Left lung (tissue), 10 donors: ENCODE results near the gene INCA1. TPM values are rescaled to one million over a fixed set of nuclear protein-coding genes. Genes with fewer than 3 reads are reported as not detected.
A peak's percentile ranks its signal among the peaks of the same experiment; 100 is the strongest.

Source experiments
- ATAC-seq: fragments of 200-7000 bp; cut with Tn5 transposase; one replicate; pipeline ENCODE4 v1.9.1; 2020; ENCODE audit warnings: moderate library complexity
- DNase-seq, 4 donors: peaks; one replicate each; pipeline ENCODE4 v3.0.0-alpha.2; 2013 to 2020
- H3K27ac ChIP-seq, 2 donors: fragments of 200-600 bp; sonication (generic) in 1 of 2; one replicate each; pipeline versions ENCODE4 v1.5.0 to v1.8.0; 2020 to 2021
- H3K27me3 ChIP-seq, 2 donors: fragments of 200-600 bp; sonication (generic) in 1 of 2; one replicate each; pipeline versions ENCODE4 v1.5.0 to v1.8.0; 2020 to 2021
- H3K36me3 ChIP-seq, 2 donors: fragments of 200-600 bp; sonication (generic) in 1 of 2; one replicate each; pipeline versions ENCODE4 v1.5.0 to v1.8.0; 2020 to 2021
- H3K4me1 ChIP-seq, 2 donors: fragments of 200-600 bp; one replicate each; pipeline ENCODE4 v1.8.0; 2021
- H3K4me3 ChIP-seq, 2 donors: fragments of 200-600 bp; sonication (generic) in 1 of 2; one replicate each; pipeline versions ENCODE4 v1.5.0 to v1.8.0; 2020 to 2021; ENCODE audit warnings: mild to moderate bottlenecking in 1 of 2
- H3K9me3 ChIP-seq, 2 donors: fragments of 200-600 bp; sonication (generic) in 1 of 2; one replicate each; pipeline versions ENCODE4 v1.5.0 to v1.8.0; 2020 to 2021
- CTCF ChIP-seq, 2 donors: fragments of 200-600 bp; sonication (generic) in 1 of 2; IDR thresholded peaks; one replicate each; pipeline versions ENCODE4 v1.5.0 to v1.8.0; 2021; ENCODE audit warnings: antibody characterized with exemption in 2 of 2
- intact Hi-C, 2 donors: fragments of 100-400 bp; cut with DNase I; formaldehyde crosslinking; loops; one replicate each; pipeline versions ENCODE4 v1.11.2 to v1.14.2; 2022
- polyA plus RNA-seq, 6 donors: library from polyadenylated mRNA; unstranded; fragments of 120-200 nt; gene quantifications; one replicate each; pipeline ENCODE4 v1.2.1, GENCODE V29; 2013; ENCODE audit not compliant: insufficient read length in 6 of 6
- total RNA-seq, 2 donors: library from RNA; stranded (reverse); fragmentation: NEBNext Ultra II Directional; extraction: Animal tissue kit (Norgen Biotek cat#: 25700); gene quantifications; one replicate each; pipeline ENCODE4 v1.2.1, GENCODE V29; 2021
- donor health status: DM: no; HTN: yes; CAD: no.
- donor health status: DM: no; HTN: no; CAD: no.

The INCA1 gene
- total and polyA plus RNA-seq, 8 donors: 1.0 to 11.5 (median 8.6) TPM

GRCh38 chr17:4980644-4981216 is 16.6 kb downstream of the INCA1 start:
- H3K9me3 ChIP-seq: no peaks in the 10 kb centered on the region
- peak in 1 of 4 donors; percentile 76 for DNase-seq
- intact Hi-C loops: loop anchor here in 1 of 2 donors (10.0 kb wide), 1 partner anchor 84 kb away; no protein-coding TSS in a partner anchor
- H3K4me1 ChIP-seq: peaks cover 0 to 56% of the 10 kb centered on the region in 2 donors
- ATAC-seq: peak; percentile 79
- no peak overlapping the region for H3K4me3 ChIP-seq
- H3K27me3 ChIP-seq: no peaks in the 10 kb centered on the region
- H3K27ac ChIP-seq: peak overlapping the region in 1 of 2 donors; percentile 86
- peak; percentile 71 to 78 for TF ChIP-seq CTCF (IDR thresholded peaks at IDR 0.05)
- H3K36me3 ChIP-seq: peaks cover 0 to 89% of the 10 kb centered on the region in 2 donors

GRCh38 chr17:4978726-4979125 is 18.6 kb downstream of the INCA1 start:
- DNase-seq (no peak), ATAC-seq (peak; percentile 16)
- TF ChIP-seq CTCF (IDR thresholded peaks at IDR 0.05): no peak
- Histone ChIP-seq H3K4me3 (no peak overlapping the region), H3K9me3 (no peaks in the 10 kb centered on the region), H3K27ac (peak overlapping the region in 1 of 2 donors; percentile 86), H3K4me1 (peaks cover 0 to 58% of the 10 kb centered on the region in 2 donors), H3K36me3 (peaks cover 0 to 98% of the 10 kb centered on the region in 2 donors), H3K27me3 (no peaks in the 10 kb centered on the region)
- intact Hi-C loops: loop anchor here in 1 of 2 donors (10.0 kb wide), 1 partner anchor 74 kb away; the partner anchor contains the start of gene CHRNE

- H3K4me1 ChIP-seq: peaks cover 2 to 45% of the 10 kb centered on the region in 2 donors
- no peak overlapping the region for H3K4me3 ChIP-seq
- intact Hi-C loops: loop anchor here in 1 of 2 donors (10.0 kb wide), 1 partner anchor 69 kb away; the partner anchor contains the start of gene CHRNE
- peak overlapping the region in 1 of 2 donors; percentile 2 for H3K27ac ChIP-seq
- no peaks in the 10 kb centered on the region for H3K27me3 ChIP-seq
- DNase-seq: peak in 1 of 4 donors; percentile 58
- H3K36me3 ChIP-seq: peaks cover 0 to 98% of the 10 kb centered on the region in 2 donors
- ATAC-seq: peak; percentile 42
- no peak for TF ChIP-seq CTCF (IDR thresholded peaks at IDR 0.05)
- no peaks in the 10 kb centered on the region for H3K9me3 ChIP-seq
Measured at GRCh38 chr17:4974115-4974670, 23.1 kb downstream of the INCA1 start.

GRCh38 chr17:4973256-4974114 is 23.8 kb downstream of the INCA1 start:
- Histone ChIP-seq H3K4me1 (peaks cover 9 to 45% of the 10 kb centered on the region in 2 donors), H3K27ac (peak overlapping the region in 1 of 2 donors; percentile 2), H3K9me3 (no peaks in the 10 kb centered on the region), H3K4me3 (no peak overlapping the region), H3K36me3 (peaks cover 0 to 98% of the 10 kb centered on the region in 2 donors), H3K27me3 (no peaks in the 10 kb centered on the region)
- TF ChIP-seq CTCF (IDR thresholded peaks at IDR 0.05): no peak
- DNase-seq (no peak), ATAC-seq (peak; percentile 6)
- intact Hi-C loops: loop anchor here in 1 of 2 donors (10.0 kb wide), 1 partner anchor 69 kb away; the partner anchor contains the start of gene CHRNE
